ENCODE results near the gene TMEM88. TPM values are rescaled to one million over a fixed set of nuclear protein-coding genes. Genes with fewer than 3 reads are reported as not detected.

Gene TMEM88
- total RNA-seq, 2 donors from 2014 or later: 6.0 to 16.2 TPM

- H3K27ac ChIP-seq: peak overlapping the region; percentile 26 to 100 (median 100)
- no peaks in the 10 kb centered on the region for H3K9me3 ChIP-seq
- intact Hi-C loops (cut with DNase I): no loop called here
- H3K4me1 ChIP-seq: peaks cover 55% of the 10 kb centered on the region
- DNase-seq: peak; percentile 57 to 73 (median 70)
- no peaks in the 10 kb centered on the region for H3K27me3 ChIP-seq
- ATAC-seq: no peak
- WGBS, 2 donors: 16 to 18% methylated on average over 8 to 10 of the region's 12 CpGs
- H3K4me3 ChIP-seq: no peak overlapping the region
- H3K36me3 ChIP-seq (replicated peaks in 1 of 2; ENCODE audit: insufficient read depth in 1 of 2, low read depth in 2 of 2): no peaks in the 10 kb centered on the region
- TF ChIP-seq POLR2A (IDR thresholded peaks at IDR 0.05) (no peak), CTCF (IDR thresholded peaks at IDR 0.05) (no peak)
Observed at GRCh38 chr17:7838090-7839075, 16.5 kb upstream of the TMEM88 start.

- Histone ChIP-seq H3K4me1 (peaks cover 51% of the 10 kb centered on the region), H3K27me3 (no peaks in the 10 kb centered on the region), H3K36me3 (replicated peaks in 1 of 2; ENCODE audit: insufficient read depth in 1 of 2, low read depth in 2 of 2) (no peaks in the 10 kb centered on the region), H3K27ac (peak overlapping the region in 3 of 4 donors; percentile 99 to 100 (median 100)), H3K4me3 (no peak overlapping the region), H3K9me3 (no peaks in the 10 kb centered on the region)
- WGBS, 2 donors: 58 to 62% methylated on average over 6 of the region's 6 CpGs
- intact Hi-C loops (cut with DNase I): no loop called here
- ATAC-seq: no peak
- no peak for DNase-seq
- TF ChIP-seq POLR2A (IDR thresholded peaks at IDR 0.05): no peak
Observed at GRCh38 chr17:7839190-7839875, 15.5 kb upstream of the TMEM88 start.

GRCh38 chr17:7839876-7840261 lies 15.0 kb upstream of the TMEM88 start:
- ATAC-seq (no peak), DNase-seq (no peak)
- Histone ChIP-seq H3K27me3 (no peaks in the 10 kb centered on the region), H3K4me3 (no peak overlapping the region), H3K27ac (peak overlapping the region in 3 of 4 donors; percentile 99 to 100 (median 100)), H3K36me3 (replicated peaks in 1 of 2; ENCODE audit: insufficient read depth in 1 of 2, low read depth in 2 of 2) (no peaks in the 10 kb centered on the region), H3K4me1 (peaks cover 53% of the 10 kb centered on the region), H3K9me3 (no peaks in the 10 kb centered on the region)
- no peak for TF ChIP-seq CTCF (IDR thresholded peaks at IDR 0.05)
- no peak for TF ChIP-seq POLR2A (IDR thresholded peaks at IDR 0.05)
- WGBS, 2 donors: 52 to 62% methylated on average over 2 of the region's 2 CpGs
- intact Hi-C loops (cut with DNase I): no loop called here

GRCh38 chr17:7840441-7840840 lies 14.4 kb upstream of the TMEM88 start:
- intact Hi-C loops (cut with DNase I): no loop called here
- WGBS, 2 donors: 25 to 50% methylated on average over 1 of the region's 1 CpG
- Histone ChIP-seq H3K36me3 (replicated peaks in 1 of 2; ENCODE audit: insufficient read depth in 1 of 2, low read depth in 2 of 2) (no peaks in the 10 kb centered on the region), H3K9me3 (no peaks in the 10 kb centered on the region), H3K4me3 (no peak overlapping the region), H3K4me1 (peaks cover 58% of the 10 kb centered on the region), H3K27ac (peak overlapping the region in 3 of 4 donors; percentile 98 to 100 (median 99)), H3K27me3 (no peaks in the 10 kb centered on the region)
- ATAC-seq: no peak
- no peak for DNase-seq
- TF ChIP-seq CTCF (IDR thresholded peaks at IDR 0.05) (no peak), POLR2A (IDR thresholded peaks at IDR 0.05) (no peak)

- Histone ChIP-seq H3K9me3 (no peaks in the 10 kb centered on the region), H3K36me3 (replicated peaks in 1 of 2; ENCODE audit: insufficient read depth in 1 of 2, low read depth in 2 of 2) (peaks cover 0 to 1% of the 10 kb centered on the region in 2 donors), H3K27me3 (no peaks in the 10 kb centered on the region), H3K4me3 (no peak overlapping the region), H3K4me1 (peaks cover 62% of the 10 kb centered on the region), H3K27ac (peak overlapping the region; percentile 95 to 100 (median 98))
- intact Hi-C loops (cut with DNase I): no loop called here
- DNase-seq: no peak
- ATAC-seq: no peak
- 44 to 67% methylated on average over 1 of the region's 1 CpG for WGBS, 2 donors
- TF ChIP-seq CTCF (IDR thresholded peaks at IDR 0.05) (no peak), POLR2A (IDR thresholded peaks at IDR 0.05) (no peak)
Observed at GRCh38 chr17:7840875-7841274, 14.0 kb upstream of the TMEM88 start.
